Epidermal melanocyte (primary cell): Measurements from ENCODE around the gene ZNF732.
"Not testable (repeated sequence)": the region's sequence is repeated elsewhere in the genome, so short reads cannot be mapped to it uniquely, and the experiment has no call there.

Experiments used
- DNase-seq: peaks from one replicate; pipeline ENCODE4 v3.0.0; 2011; ENCODE audit warnings: low spot score; ENCODE audit not compliant: insufficient read length

Gene ZNF732

DNA sequence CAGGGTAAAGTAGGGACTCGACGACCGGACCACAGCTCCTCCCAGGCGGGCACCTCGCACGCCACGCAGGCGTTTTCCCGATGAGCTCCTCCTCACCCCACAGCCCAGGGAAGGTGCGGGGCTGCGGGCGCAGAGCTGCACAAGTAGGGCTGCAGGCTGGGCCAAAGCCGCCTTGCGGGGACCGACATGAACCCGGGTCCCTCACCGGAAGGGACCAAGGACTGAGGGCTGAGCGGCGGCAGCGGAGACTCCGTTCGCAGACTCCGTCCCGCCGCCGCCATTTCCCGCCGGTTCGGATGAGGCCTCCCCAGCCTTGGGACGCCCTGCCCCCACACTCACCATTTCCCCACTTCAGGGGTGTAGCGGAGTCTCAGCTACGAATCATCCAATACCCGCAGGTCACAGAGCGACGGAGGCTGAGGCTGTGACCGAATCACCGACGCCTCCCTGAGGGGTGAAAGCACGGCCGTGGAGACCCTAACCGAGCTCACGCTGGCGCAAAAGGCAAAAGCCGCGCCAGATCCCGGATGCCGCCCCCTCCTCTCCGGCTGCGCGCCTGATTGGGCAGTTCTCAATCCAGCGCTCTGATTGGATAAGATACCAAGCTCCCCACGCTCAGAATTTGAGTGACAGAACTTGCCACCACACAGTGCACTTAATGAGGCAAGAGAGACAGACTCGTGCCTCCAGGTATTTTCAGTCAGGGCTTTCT is at the start of gene ZNF732:
Gene ZNF732 (minus strand): TSS at position 506 of the 712 bp plus-strand sequence. CDS start 164 bp downstream, at position 342.
- DNase-seq = no peak

GRCh38 chr4:340011-340410 is 34.7 kb upstream of the ZNF732 start:
- no peak for DNase-seq

DNA sequence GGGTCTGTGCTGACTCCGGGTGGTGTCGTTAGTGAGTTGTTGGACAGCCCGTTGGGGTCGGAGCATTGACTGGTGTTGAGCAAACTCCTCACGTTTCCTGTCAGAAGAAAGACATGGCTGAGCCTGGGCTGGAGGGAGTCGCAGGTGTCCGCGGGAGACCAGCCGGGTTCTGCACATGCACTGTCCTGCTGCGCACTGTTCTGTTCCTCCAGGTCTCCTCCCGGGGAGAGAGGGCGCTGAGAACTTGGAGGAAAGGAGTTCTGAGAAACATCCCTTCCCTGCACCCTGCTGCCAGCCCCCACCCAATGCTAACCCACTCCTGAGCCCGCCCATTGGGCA is 33.5 kb upstream of the ZNF732 start:
- no peak for DNase-seq

GRCh38 chr4:337932-338758 is 32.9 kb upstream of the ZNF732 start:
- DNase-seq = no peak

- peak; percentile 99 for DNase-seq
Observed at GRCh38 chr4:337143-337931, 32.1 kb upstream of the ZNF732 start, which contains the start of gene ZNF141. ZNF141 (plus strand) TSS chr4:337814; CDS start chr4:337984, 170 bp downstream.

DNA sequence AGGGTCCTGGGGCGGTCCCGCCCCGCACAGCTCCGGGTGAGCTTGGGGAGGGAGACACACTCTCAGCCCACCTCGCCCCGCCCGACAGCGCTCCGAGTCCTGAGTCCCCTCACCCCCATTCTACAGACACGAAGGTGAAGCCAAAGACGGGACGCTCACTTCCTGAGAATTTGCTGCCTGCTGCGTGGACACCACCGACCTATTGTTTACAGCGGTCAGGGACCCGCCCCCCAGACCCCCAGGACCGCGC is 31.5 kb upstream of the ZNF732 start:
- no peak for DNase-seq

DNA sequence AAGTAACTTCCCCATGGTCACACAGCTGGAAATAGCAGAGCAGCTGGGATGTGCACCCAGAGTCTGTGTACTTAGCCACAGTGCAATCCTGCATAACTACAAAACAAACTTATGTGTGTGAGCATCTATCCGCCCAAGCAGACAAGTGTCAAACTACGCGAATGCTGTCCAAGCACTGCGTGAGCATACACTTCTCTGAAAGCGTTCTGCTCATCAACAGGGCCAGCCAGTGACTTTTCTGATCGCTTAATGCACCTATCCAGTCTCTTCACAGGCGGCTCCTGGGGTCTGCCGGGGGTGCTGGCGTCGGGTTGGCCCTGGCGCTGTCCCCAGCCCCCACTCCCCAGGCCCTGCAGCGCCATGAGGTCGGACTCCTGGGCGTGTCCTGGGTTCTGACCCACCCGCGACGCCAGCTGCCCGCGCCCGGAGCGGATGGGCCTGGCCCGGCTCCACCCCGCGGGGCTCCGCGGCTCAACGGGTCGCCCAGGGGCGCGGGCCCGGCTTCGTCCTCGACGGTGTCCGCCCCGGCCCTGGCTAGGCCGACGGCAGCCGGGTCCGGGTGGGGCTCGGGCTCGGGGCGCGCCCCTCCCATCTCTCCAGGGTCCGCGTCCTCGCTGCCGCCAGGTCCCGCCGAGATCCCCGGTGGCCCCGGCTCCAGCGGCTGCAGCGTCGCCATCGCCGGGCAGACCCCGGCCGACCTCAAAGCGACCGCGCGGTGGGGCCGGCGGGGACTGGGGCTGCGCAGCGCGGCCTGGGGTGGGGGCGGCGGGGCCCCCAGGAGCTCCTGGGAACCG is 31.0 kb upstream of the ZNF732 start:
- no peak for DNase-seq

- DNase-seq = no peak
Observed at GRCh38 chr4:335515-335914, 30.2 kb upstream of the ZNF732 start.

DNA sequence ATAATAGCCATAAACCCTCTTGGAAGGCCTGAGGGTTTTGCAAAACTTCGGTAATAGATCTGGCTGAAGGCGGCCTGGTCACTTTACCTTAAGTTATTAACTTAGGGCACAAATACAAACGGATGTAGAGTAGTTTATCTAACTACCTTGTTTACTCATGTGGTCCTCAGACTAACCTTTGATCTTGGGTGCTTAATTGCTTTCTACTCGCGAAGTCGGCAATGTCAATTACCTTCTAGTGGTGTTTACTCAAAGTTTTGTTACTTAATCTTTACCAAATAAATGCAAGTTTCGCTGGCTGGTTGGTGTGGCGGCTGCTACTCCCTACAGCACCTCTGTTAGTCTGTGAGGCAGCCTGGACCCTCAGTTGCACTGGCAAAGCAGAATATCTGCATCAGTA is 23.5 kb upstream of the ZNF732 start:
- no peak for DNase-seq

GRCh38 chr4:314296-314903 is 9.1 kb upstream of the ZNF732 start:
- DNase-seq = no peak

DNA sequence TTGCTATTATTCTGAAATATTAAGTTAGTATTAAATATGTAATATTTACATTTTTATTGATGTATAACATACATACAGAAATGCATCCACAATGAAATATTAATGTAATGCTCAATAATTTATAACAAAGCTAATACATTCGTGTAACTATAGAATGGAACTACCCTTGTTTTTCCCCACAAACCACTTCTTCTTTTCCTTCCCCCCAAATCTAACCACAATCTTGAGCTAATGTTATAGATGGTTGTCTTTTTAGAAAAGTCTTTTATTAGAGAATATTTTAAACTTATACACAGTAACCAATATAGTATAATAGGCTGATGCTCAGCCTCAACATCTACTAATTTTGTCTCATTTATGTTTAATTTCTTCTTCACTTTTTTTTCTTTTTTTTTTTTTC is 4.5 kb upstream of the ZNF732 start:
- no peak for DNase-seq

GRCh38 chr4:306551-306961 is 1.3 kb upstream of the ZNF732 start:
- DNase-seq = no peak

DNA sequence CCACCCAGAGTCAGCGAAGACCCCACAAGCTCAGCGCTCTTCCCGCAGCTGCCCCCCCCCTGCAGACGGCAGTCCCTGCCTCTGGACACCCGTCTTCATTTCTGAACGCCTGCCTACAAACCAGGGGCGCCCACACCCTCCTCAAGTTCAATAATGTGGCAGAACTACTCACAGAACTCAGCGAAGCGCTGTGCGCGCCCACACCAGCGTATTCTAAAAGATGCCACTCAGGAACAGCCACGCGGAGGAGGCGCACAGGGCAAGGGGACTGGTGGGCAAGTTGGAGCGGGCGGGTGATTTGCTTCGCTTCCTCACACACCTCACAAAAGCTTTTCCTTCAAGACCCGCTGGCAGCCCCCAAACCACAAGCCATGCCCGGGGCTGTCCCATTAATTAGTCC is 758 bp downstream of the ZNF732 start:
- DNase-seq = not testable (repeated sequence)

GRCh38 chr4:302381-302780 is 2.9 kb downstream of the ZNF732 start:
- no peak for DNase-seq

- DNase-seq = no peak
Observed at GRCh38 chr4:294732-295131, 10.5 kb downstream of the ZNF732 start.

DNA sequence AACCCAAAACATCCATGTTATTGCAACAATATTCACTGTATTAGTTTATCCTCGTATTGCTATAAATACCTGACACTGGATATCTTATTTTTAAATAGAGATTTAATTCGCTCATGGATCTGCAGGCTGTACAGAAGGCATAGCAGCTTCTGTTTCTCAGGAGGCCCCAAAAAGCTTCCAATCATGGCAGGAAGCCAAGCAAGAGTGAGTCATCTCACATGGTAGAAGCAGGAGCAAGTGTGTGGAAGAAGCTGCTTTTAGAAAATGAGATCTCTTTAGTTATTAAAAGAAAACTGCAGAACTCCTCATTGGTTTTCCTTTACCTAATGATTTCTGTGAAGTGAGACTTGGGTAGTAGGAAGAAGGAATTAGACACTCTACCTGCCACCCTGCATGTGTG is 16.4 kb downstream of the ZNF732 start:
- no peak for DNase-seq

DNA sequence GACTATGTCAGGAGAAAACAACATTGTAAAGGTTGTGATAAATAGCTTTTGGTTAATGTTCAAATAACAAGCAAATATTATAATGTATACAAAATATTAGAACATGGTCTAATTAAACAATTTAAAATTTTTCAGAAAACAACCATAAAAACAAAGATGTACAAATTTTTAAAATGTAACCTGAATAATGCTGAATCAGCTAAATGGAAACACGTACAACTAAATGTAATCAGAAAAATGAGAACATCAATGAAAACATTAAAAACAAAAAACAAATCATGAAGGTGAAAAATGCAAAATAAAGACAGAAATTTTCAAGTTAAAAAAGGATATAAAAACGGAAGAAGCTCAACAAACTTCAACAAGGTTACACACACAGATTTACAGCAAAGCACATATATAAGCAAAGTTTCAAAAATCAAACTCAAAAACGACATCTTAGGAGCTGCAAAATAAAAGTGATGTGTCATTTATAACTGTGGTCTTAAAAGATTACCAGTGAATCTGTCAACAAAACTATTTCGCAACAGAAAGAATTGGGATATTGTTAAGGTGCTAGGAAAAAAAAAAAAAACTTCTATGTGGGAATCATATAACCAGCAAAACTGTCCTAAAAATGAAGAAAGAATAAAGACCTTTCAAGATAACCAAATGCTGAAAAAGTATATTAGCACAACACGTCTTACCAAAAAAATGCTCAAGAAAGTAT is 31.8 kb downstream of the ZNF732 start:
- DNase-seq = no peak

DNA sequence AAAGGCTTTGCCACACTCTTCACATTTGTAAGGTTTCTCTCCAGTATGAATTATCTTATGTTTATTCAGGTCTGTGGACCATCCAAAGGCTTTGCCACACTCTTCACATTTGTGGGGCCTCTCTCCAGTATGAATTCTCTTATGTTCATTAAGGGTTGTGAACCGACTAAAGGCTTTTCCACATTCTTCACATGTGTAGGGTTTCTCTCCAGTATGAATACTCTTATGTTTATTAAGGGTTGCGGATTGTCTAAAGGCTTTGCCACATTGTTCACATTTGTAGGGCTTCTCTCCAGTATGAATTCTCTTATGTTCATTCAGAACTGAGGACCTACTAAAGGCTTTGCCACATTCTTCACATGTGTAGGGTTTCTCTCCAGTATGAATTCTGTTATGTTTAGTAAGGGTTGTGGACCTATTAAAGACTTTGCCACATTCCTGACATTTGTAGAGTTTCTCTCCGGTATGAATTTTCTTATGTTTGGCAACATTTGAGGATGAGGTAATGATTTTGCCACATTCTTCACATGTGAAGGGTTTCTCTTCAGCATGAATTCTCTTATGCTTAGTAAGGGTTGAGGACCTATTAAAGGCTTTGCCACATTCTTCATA is 33.7 kb downstream of the ZNF732 start:
- DNase-seq = no peak

DNA sequence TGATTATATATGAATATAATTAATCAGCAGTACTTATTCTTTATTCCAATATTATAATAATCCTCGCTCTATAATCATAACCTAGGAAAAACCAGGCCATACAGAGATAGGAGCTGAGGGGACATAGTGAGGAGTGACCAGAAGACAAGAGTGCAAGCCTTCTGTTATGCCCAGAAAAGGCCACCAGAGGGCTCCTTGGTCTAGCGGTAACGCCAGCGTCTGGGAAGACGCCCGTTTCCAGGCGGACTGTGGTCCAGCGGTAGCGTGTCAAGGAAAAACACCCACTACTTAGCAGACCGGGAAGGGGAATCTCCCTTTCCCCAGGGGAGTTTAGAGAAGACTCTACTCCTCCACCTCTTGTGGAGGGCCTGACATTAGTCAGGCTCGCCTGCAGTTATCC is 46.0 kb downstream of the ZNF732 start:
- DNase-seq = not testable (repeated sequence)

- DNase-seq = no peak
Observed at GRCh38 chr4:256492-256891, 48.8 kb downstream of the ZNF732 start.
